ENCODE data around the gene COPS3. TPM values are rescaled to one million over a fixed set of nuclear protein-coding genes. Genes with fewer than 3 reads are reported as not detected.

The COPS3 gene
- total RNA-seq, 1 experiment from 2014 or later, result 113 TPM

DNA sequence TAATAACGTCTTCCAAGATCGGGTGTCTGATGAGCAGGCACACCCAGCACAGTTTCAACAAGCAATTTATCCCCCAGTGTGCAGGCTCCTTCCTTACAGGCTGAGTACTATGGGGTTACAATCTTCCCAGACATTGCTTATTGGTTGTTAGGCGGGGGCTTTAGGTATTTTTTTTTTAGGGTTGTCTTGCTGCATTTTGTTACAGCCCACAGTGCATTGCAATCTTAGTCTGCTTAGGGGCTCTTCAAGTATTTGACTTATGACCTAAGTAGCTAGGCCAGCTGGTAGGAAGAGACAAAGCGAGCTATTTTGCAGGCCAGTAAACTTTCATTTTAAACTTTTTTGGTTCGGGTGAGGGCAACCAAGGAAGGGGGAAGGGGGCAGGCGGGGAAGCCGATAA is 80.7 kb downstream of the COPS3 start:
- no peaks in the 10 kb centered on the region for H3K27me3 ChIP-seq (ENCODE audit: insufficient read depth, low read length)
- TF ChIP-seq, protein P1, sequence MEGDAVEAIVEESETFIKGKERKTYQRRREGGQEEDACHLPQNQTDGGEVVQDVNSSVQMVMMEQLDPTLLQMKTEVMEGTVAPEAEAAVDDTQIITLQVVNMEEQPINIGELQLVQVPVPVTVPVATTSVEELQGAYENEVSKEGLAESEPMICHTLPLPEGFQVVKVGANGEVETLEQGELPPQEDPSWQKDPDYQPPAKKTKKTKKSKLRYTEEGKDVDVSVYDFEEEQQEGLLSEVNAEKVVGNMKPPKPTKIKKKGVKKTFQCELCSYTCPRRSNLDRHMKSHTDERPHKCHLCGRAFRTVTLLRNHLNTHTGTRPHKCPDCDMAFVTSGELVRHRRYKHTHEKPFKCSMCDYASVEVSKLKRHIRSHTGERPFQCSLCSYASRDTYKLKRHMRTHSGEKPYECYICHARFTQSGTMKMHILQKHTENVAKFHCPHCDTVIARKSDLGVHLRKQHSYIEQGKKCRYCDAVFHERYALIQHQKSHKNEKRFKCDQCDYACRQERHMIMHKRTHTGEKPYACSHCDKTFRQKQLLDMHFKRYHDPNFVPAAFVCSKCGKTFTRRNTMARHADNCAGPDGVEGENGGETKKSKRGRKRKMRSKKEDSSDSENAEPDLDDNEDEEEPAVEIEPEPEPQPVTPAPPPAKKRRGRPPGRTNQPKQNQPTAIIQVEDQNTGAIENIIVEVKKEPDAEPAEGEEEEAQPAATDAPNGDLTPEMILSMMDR (conservative IDR thresholded peaks at IDR 0.05), result no peak
- no peak overlapping the region for H4K91ac ChIP-seq (ENCODE audit: insufficient read length, low read depth, low read length)
- H3T11ph ChIP-seq (ENCODE audit: low read length), result no peak overlapping the region
- H3K9ac ChIP-seq (ENCODE audit: extremely low read depth, insufficient read length, low read length), result no peak overlapping the region
- H3K18ac ChIP-seq (ENCODE audit: insufficient read length, low read depth, low read length), result no peak overlapping the region
- H3K56ac ChIP-seq (ENCODE audit: insufficient read length, low read depth, low read length), result no peak overlapping the region
- H3K23ac ChIP-seq (ENCODE audit: insufficient read length, low read depth, low read length), result no peak overlapping the region
- H2AFZ ChIP-seq (ENCODE audit: low read length), result no peak overlapping the region
- Mint-ChIP-seq H3K9me3 (no peaks in the 10 kb centered on the region), H3K4me1 (no peaks in the 10 kb centered on the region), H3K4me3 (no peak overlapping the region), H3K36me3 (ENCODE audit: insufficient read depth in 1 of 3, low read depth in 3 of 3) (no peaks in the 10 kb centered on the region), H3K27me3 (ENCODE audit: low read depth) (peaks cover 4% of the 10 kb centered on the region), H3K27ac (peak overlapping the region in 1 of 3 experiments; percentile 70; a peak in 2 of 7 replicates)
- WGBS (ENCODE audit: extremely low coverage, insufficient read length, low lambda C conversion rate), result no CpG with 5 or more reads among the region's 7 CpGs
- no peak overlapping the region for H2AK5ac ChIP-seq (ENCODE audit: insufficient read length, low read length)
- H3K4ac ChIP-seq (ENCODE audit: low read depth, low read length), result no peak overlapping the region
- no peak overlapping the region for H3K27ac ChIP-seq (ENCODE audit: insufficient read length, low read depth, low read length)
- no peaks in the 10 kb centered on the region for H4K20me1 ChIP-seq (ENCODE audit: control insufficient read depth, insufficient read depth, insufficient read length)
- DNase-seq, result no peak
- no peaks in the 10 kb centered on the region for H3K4me1 ChIP-seq (ENCODE audit: insufficient read depth, low read length)
- no peaks in the 10 kb centered on the region for H3K79me1 ChIP-seq (ENCODE audit: insufficient read depth, low read depth, low read length, poor library complexity, severe bottlenecking)
- no peaks in the 10 kb centered on the region for H3K9me3 ChIP-seq (ENCODE audit: control insufficient read depth, low read depth, low read length)
- no peak overlapping the region for H2BK15ac ChIP-seq (ENCODE audit: low read depth, low read length)
- H4K5ac ChIP-seq (ENCODE audit: insufficient read length, low read depth, low read length), result no peak overlapping the region
- H2BK12ac ChIP-seq (ENCODE audit: insufficient read length, low read depth, low read length), result no peak overlapping the region
- H4K8ac ChIP-seq (replicated peaks; ENCODE audit: insufficient read length, low read depth, low read length), result no peak overlapping the region
- H3K4me2 ChIP-seq (ENCODE audit: insufficient read depth, insufficient read length, low read length), result no peak overlapping the region
- no peak overlapping the region for H2BK120ac ChIP-seq (ENCODE audit: low read depth, low read length, poor library complexity, severe bottlenecking)
- H2BK5ac ChIP-seq (ENCODE audit: insufficient read length, low read length), result no peak overlapping the region
- H3K14ac ChIP-seq (ENCODE audit: insufficient read depth, low read length), result no peak overlapping the region
- no peaks in the 10 kb centered on the region for H3K79me2 ChIP-seq (ENCODE audit: insufficient read depth, low read length)
- no peak overlapping the region for H2BK20ac ChIP-seq (ENCODE audit: low read depth, low read length, poor library complexity, severe bottlenecking)
- H3K23me2 ChIP-seq (ENCODE audit: insufficient read length, low read depth, low read length, poor library complexity, severe bottlenecking), result peaks cover 3% of the 10 kb centered on the region
